ENCODE results near the gene NFATC1. TPM values are rescaled to one million over a fixed set of nuclear protein-coding genes. Genes with fewer than 3 reads are reported as not detected.
"Not testable (repeated sequence)": the region's sequence is repeated elsewhere in the genome, so short reads cannot be mapped to it uniquely, and the experiment has no call there.

The NFATC1 gene
- total RNA-seq, 1 donor from 2014 or later = 16.1 TPM

- DNase-seq (ENCODE audit: extremely low read depth, low read depth, low spot score) = no peak
Measured at GRCh38 chr18:79468119-79468789, 72.5 kb downstream of the NFATC1 start.

- no peak for DNase-seq (ENCODE audit: extremely low read depth, low read depth, low spot score)
Measured at GRCh38 chr18:79469309-79469708, 73.6 kb downstream of the NFATC1 start.

- no peak for DNase-seq (ENCODE audit: extremely low read depth, low read depth, low spot score)
Measured at GRCh38 chr18:79469751-79470505, 74.2 kb downstream of the NFATC1 start.

- DNase-seq (ENCODE audit: extremely low read depth, low read depth, low spot score) = no peak
Measured at GRCh38 chr18:79470547-79470946, 74.8 kb downstream of the NFATC1 start.

- DNase-seq (ENCODE audit: extremely low read depth, low read depth, low spot score) = no peak
Measured at GRCh38 chr18:79471046-79471445, 75.3 kb downstream of the NFATC1 start.

GRCh38 chr18:79471597-79471996, 75.9 kb downstream of the NFATC1 start:
- DNase-seq (ENCODE audit: extremely low read depth, low read depth, low spot score) = no peak

GRCh38 chr18:79472176-79472575, 76.4 kb downstream of the NFATC1 start:
- DNase-seq (ENCODE audit: extremely low read depth, low read depth, low spot score) = no peak

GRCh38 chr18:79472946-79473345, 77.2 kb downstream of the NFATC1 start:
- no peak for DNase-seq (ENCODE audit: extremely low read depth, low read depth, low spot score)

GRCh38 chr18:79476031-79476917, 80.5 kb downstream of the NFATC1 start:
- no peak for DNase-seq (ENCODE audit: extremely low read depth, low read depth, low spot score)

GRCh38 chr18:79476918-79477571, 81.3 kb downstream of the NFATC1 start:
- DNase-seq (ENCODE audit: extremely low read depth, low read depth, low spot score) = no peak

- DNase-seq (ENCODE audit: extremely low read depth, low read depth, low spot score) = no peak
Measured at GRCh38 chr18:79477711-79478483, 82.2 kb downstream of the NFATC1 start.

GRCh38 chr18:79478484-79479115, 82.9 kb downstream of the NFATC1 start:
- no peak for DNase-seq (ENCODE audit: extremely low read depth, low read depth, low spot score)

GRCh38 chr18:79479116-79479760, 83.5 kb downstream of the NFATC1 start:
- DNase-seq (ENCODE audit: extremely low read depth, low read depth, low spot score) = no peak

GRCh38 chr18:79479761-79480161, 84.0 kb downstream of the NFATC1 start:
- DNase-seq (ENCODE audit: extremely low read depth, low read depth, low spot score) = no peak

- DNase-seq (ENCODE audit: extremely low read depth, low read depth, low spot score) = no peak
Measured at GRCh38 chr18:79480171-79481045, 84.7 kb downstream of the NFATC1 start.

GRCh38 chr18:79481046-79481790, 85.5 kb downstream of the NFATC1 start:
- DNase-seq (ENCODE audit: extremely low read depth, low read depth, low spot score) = no peak

- DNase-seq (ENCODE audit: extremely low read depth, low read depth, low spot score) = not testable (repeated sequence)
Measured at GRCh38 chr18:79483393-79483792, 87.7 kb downstream of the NFATC1 start.
